GM18873 (cell line): ENCODE measurements around the gene ENOPH1.
"Not testable (repeated sequence)": the region's sequence is repeated elsewhere in the genome, so short reads cannot be mapped to it uniquely, and the experiment has no call there.

Experiments used
- ATAC-seq: cut with Tn5 transposase; IDR thresholded peaks from one replicate; pipeline ENCODE4 v1.9.1; 2021; ENCODE audit warnings: mild to moderate bottlenecking, moderate library complexity, moderate number of reproducible peaks; ENCODE audit not compliant: unreplicated experiment, low FRiP score

ENOPH1 gene

GRCh38 chr4:82463221-82463620, 32.8 kb downstream of the ENOPH1 start:
- ATAC-seq: no peak

- no peak for ATAC-seq
These were observed 37.1 kb downstream of the ENOPH1 start for GRCh38 chr4:82467471-82467870.

DNA sequence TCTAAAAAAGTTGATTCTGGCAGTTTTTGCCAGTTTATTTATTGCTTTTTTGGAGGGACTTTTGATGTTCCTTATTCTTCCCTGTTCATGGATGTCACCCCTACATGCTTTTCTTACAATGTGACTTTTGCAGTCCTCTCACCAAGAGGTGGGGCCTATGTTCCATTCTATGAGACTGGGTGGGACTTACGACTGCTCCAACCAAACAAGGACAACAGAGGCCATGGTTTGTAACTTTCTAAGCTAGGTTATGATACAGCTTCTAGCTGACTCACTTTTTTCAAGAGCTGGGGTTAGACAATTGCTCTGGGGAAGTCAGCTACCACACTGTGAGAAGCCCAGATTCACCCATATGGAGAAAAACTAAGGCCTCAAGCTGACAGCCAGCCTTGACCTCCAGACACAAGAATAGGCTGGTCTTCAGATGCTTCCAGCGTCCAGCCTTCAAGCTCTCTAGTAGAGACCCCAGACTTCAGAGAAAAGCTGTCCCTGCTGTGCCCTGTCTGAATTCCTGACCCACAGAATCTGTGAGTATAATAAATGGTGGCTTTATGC, 39.5 kb downstream of the ENOPH1 start:
- ATAC-seq: no peak

- ATAC-seq: not testable (repeated sequence)
These were observed 42.7 kb downstream of the ENOPH1 start for GRCh38 chr4:82473080-82473479.

DNA sequence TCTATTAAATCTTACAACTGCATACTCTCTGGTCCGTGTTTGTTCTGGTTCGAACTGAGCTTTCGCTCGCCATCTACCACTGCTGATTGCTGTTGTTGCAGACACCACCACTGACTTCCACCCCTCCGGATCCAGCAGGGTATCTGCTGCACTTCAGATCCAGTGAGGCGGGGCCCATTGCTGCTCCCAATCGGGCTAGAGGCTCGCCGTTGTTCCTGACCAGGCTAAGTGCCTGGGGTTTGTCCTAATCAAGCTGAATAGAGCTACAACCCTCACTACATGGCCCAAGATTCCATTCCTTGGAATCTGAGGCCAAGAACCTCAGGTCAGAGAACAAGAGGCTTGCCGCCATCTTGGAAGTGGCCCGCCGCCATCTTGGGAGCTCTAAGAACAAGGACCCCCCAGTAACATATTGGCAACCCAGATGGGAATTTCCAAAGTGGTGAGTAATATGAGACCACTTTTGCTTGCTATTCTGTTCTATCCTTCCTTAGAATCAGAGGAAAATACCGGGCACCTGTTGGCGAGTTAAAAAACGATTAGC, 43.3 kb downstream of the ENOPH1 start:
- ATAC-seq: no peak

DNA sequence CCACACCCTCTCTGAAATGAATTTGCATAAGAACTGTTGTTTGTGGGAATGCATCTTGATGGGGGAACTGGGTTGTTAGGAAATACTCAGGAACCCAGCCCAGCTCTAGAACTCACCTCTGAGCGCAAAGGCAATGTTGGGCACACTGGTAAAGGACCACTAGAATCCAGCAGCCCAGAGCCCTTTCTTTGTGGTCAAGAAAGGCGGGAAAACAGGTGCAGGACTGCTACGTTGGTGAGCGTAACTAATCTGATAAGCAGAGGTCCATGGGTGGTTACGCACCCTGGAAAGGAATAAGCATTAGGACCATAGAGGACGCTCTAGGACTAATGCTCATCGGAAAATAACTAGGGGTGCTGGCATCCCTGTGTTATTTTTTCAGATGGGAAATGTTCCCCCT, 45.5 kb downstream of the ENOPH1 start:
- not testable (repeated sequence) for ATAC-seq

GRCh38 chr4:82477469-82477868, 47.1 kb downstream of the ENOPH1 start:
- not testable (repeated sequence) for ATAC-seq

DNA sequence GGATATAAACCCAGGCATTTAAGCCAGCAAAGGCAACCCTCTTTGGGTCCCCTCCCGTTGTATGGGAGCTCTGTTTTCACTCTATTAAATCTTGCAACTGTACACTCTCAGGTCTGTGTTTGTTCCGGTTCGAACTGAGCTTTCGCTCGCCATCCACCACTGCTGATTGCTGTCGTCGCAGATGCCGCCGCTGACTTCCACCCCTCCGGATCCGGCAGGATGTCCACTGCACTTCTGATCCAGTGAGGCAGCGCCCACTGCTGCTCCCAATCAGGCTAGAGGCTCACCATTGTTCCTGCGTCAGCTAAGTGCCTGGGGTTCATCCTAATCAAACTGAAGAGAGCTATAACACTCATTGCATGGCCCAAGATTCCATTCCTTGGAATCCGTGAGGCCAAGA, 49.2 kb downstream of the ENOPH1 start:
- ATAC-seq: no peak

- no peak for ATAC-seq
These were observed 50.5 kb downstream of the ENOPH1 start for GRCh38 chr4:82480771-82481505.

GRCh38 chr4:82481506-82481840, 51.1 kb downstream of the ENOPH1 start:
- ATAC-seq: no peak

- no peak for ATAC-seq
These were observed 52.0 kb downstream of the ENOPH1 start for GRCh38 chr4:82482387-82482786.

- no peak for ATAC-seq
These were observed 54.8 kb downstream of the ENOPH1 start for GRCh38 chr4:82484996-82485783.

DNA sequence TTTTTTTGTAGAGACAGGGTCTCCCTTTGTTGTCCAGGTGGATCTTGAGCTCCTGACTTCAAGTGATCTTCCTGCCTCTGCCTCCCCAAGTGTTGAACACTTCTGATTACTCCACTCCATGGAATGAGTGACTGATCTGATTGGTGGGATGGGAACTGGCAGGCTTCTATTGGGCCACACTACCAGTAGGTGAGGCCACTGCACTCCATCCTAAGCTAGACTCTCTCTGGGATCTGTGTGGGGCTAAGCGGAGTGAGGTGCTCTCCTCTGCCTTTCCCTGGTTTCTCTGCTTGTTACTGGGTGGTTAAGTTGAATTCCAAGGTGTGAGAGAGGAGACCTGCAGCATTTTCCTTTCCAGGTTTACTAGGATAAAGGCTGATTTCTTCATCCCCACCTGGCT, 58.7 kb downstream of the ENOPH1 start:
- ATAC-seq: no peak

DNA sequence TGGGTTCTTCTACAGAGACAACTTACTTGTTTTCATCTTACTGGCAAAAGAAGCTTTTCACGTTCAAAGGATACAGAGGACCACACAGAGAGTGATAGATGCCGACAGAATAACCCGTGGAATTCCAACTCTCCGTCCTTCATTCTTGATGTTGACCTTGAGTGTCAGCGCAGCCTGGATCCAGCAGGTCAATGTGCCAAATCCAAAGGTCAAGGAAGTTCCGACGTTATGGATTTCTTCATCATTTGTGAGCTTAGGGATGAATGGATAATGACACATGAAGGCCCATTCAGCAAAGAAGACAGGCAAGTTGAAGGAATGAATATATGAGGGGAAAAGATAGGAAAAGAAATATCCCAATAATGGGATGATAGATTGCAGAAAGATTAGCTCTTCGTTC, 59.6 kb downstream of the ENOPH1 start:
- ATAC-seq: no peak

DNA sequence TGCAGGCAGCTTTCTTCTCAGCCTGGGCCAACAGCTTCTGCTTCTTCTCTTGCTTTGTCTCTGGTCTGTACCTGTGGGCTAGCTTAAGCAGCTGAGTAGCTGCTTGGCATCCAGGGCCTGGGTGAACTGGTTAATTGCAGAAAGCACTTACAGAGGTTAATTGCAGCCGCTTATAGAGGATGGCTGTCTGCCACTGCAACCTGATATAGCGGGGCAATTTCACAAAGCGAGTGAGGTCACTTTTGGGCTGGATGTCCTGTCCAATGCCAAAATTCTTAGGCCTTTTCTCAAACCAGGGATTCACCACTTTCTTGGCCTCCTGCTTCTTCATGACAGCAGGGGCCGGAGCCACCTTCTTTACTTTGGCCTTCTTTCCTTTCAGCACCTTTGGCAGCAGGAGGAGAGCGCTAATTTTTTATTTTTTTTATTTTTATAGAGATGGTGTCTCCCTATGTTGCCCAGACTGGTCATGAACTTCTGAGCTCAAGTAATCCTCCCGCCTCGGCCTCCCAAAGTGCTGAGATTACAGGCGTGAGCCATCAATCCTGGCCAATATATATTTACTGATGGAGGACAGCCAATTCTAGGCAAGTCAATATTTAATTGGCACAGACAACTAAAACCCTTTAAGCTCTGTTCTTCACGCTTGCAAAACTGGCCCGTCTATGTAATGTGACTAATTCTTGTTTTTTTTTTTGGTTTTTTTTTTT, 61.0 kb downstream of the ENOPH1 start:
- no peak for ATAC-seq

GRCh38 chr4:82493721-82494425, 63.5 kb downstream of the ENOPH1 start:
- no peak for ATAC-seq

DNA sequence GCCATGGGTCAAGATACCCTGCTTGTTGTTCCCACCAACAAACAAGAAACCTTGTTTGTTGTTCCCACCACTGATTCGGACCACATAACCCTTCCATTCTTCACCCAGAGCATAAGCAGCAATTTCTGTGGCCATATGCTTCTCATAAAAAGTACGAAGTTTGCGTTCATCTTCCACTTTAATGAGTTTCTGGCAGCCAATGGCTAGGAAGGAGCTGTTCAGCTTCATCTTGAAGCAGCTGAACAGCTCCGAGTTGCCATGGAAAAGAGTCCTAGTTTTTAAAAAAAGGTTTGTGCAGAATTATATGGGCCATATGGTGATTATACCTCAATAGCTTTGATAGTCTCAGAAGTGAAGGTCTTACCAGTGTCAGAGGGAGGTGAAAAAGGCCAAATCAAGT, 65.3 kb downstream of the ENOPH1 start:
- no peak for ATAC-seq

- ATAC-seq: no peak
These were observed 66.0 kb downstream of the ENOPH1 start for GRCh38 chr4:82496349-82496748.

DNA sequence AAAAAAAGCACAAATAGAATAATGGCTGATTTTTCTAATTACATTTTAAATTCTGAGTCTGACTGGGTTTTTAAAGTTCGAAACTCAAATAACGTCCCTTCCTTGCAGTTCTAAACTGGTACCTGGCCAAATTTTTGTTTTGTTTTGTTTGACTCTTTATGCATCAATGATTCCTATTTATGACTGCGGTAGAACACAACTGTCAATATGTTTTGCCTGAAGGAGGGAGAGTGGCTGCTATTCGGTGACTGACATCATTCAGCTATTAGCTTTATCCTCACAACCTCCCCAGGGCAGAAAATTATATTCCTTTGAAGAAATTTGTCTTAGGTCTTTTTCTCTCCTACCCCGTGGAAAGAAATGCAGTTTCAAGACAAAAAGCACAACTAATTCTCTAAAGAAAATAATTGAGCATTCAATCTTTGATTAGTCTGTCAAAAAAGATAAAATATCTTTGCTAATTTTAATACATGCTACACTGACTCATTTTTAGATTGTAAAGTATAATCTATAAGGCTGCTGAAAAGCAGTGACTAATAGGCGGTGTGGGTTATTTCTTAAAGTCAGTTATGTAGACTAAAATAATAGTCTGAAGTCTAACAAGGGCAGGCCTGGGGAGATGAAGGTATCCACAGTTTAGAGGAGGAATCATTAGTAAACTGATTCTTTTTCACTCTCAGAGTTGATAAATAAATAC, 69.5 kb downstream of the ENOPH1 start:
- no peak for ATAC-seq
